Measurements from ENCODE around the gene PUM1. TPM values are rescaled to one million over a fixed set of nuclear protein-coding genes. Genes with fewer than 3 reads are reported as not detected.

Gene PUM1
- total RNA-seq, 2 donors from 2014 or later, result 80.3 to 120 TPM

DNA sequence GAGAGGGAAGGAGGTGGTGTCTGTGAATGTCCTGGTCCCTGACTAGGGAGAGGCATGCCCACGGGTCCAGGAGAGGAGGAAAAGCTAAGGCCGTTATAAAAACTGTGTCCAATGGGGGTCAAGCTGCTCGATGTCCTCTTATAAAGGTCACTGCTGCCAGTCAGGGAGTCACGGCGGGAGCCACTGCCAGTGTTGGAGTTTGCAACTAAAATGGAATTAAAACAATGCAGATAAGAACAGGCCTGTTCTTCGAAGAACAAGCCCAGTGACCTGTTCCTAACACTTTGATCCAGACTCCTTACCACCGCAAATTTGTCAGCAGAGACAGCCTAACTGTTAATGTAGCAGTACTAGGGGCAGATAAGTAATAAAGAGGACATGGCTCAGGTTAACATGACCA lies 100.8 kb downstream of the PUM1 start:
- DNase-seq (ENCODE audit: low spot score), result no peak
- H3K36me3 ChIP-seq, result peaks cover 0 to 6% of the 10 kb centered on the region in 2 donors
- TF ChIP-seq, protein P1, sequence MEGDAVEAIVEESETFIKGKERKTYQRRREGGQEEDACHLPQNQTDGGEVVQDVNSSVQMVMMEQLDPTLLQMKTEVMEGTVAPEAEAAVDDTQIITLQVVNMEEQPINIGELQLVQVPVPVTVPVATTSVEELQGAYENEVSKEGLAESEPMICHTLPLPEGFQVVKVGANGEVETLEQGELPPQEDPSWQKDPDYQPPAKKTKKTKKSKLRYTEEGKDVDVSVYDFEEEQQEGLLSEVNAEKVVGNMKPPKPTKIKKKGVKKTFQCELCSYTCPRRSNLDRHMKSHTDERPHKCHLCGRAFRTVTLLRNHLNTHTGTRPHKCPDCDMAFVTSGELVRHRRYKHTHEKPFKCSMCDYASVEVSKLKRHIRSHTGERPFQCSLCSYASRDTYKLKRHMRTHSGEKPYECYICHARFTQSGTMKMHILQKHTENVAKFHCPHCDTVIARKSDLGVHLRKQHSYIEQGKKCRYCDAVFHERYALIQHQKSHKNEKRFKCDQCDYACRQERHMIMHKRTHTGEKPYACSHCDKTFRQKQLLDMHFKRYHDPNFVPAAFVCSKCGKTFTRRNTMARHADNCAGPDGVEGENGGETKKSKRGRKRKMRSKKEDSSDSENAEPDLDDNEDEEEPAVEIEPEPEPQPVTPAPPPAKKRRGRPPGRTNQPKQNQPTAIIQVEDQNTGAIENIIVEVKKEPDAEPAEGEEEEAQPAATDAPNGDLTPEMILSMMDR (IDR thresholded peaks at IDR 0.05), result no peak
- TF ChIP-seq POLR2A (IDR thresholded peaks at IDR 0.05), result no peak
- TF ChIP-seq POLR2AphosphoS5 (IDR thresholded peaks at IDR 0.05), result no peak

DNA sequence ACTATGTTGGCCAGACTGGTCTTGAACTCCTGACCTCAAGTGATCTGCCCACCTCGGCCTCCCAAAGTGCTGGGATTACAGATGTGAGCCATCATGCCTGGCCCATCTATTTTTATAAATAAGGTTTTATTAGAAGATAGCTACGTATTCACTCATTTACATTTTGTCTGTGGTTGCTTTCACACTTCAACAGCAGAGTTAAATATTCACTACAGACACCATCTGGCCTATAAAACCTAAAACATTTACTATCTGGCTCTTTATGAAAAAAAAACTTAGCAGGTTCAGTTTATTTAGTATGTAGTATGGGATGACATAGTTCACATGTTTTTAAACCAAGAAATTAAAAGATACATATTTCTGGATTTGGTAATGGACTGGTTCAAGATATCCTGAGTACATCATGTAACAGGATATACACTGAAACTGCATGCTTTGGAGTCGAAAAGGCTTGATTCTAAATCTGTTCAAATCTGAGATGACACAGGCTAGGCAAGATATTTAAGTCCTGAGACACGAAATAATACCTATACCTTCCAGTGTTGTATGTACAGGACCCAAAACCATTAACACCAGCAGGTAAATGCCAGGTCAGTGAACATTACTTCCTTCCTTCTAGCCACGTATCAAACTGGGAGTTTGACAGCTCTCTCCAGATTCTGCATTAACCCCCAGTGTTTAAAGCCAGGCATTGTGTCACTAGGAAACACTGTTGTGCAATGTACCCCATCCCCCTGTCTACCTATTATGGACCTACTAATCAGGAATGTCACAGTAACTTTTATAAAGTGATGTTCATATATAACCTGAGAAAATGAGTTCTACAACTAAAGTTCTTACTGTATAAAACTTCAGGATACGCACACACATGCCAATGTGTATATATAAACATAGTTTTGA lies 102.7 kb downstream of the PUM1 start:
- Histone ChIP-seq H3K27ac (no peak overlapping the region), H3K4me1 (replicated peaks) (no peaks in the 10 kb centered on the region), H3K27me3 (replicated peaks; ENCODE audit: insufficient read depth) (no peaks in the 10 kb centered on the region), H3K9me3 (no peaks in the 10 kb centered on the region), H3K4me3 (no peak overlapping the region), H3K36me3 (no peaks in the 10 kb centered on the region)
- TF ChIP-seq, protein P1 (IDR thresholded peaks at IDR 0.05), result no peak
- TF ChIP-seq POLR2A (IDR thresholded peaks at IDR 0.05) (no peak), POLR2AphosphoS5 (IDR thresholded peaks at IDR 0.05) (no peak)
- intact Hi-C loops (cut with DNase I), result no loop called here
- 60% methylated on average over 6 of the region's 6 CpGs for WGBS
- no peak for DNase-seq (ENCODE audit: low spot score)

More for the DNA sequence above, 100.8 kb downstream of the PUM1 start:
- H3K27ac ChIP-seq, result no peak overlapping the region
- H3K27me3 ChIP-seq (replicated peaks; ENCODE audit: insufficient read depth), result no peaks in the 10 kb centered on the region
- intact Hi-C loops (cut with DNase I), result no loop called here
- no peaks in the 10 kb centered on the region for H3K9me3 ChIP-seq
- no peaks in the 10 kb centered on the region for H3K4me1 ChIP-seq (replicated peaks)
- H3K4me3 ChIP-seq, result no peak overlapping the region
- 52% methylated on average over 7 of the region's 7 CpGs for WGBS

DNA sequence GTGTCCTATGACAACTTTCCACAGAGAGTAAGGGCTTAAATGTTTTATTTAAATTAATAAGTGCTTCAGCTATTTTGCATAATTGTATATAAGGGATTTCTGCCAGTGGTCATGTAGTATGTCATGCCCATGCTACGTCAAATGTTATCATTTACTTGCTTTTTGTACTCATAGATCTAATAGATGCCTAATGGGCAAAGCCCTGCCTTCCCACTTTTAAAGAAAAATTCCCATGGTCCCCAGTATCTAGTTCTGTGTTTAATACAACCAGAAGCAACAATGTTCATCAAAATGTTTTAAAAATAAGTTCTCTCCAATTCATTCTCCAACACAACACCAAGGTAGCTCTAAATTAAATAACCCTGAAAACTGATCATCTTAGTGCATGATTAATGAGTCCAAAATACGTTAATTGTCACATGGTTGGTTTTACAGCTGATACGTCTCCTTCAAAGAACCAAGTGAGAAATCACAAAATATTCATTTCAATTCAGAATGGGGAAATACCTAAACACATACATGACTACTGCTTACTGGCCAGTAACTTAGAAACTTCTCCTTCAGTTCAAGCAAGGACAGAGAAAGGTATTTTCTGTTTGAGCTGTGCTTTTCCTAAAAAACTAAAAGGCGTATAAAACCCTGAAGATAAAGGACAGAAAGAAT lies 107.8 kb downstream of the PUM1 start:
- no peaks in the 10 kb centered on the region for H3K9me3 ChIP-seq
- no peak overlapping the region for H3K4me3 ChIP-seq
- no peak overlapping the region for H3K27ac ChIP-seq
- H3K36me3 ChIP-seq, result no peaks in the 10 kb centered on the region
- TF ChIP-seq POLR2AphosphoS5 (IDR thresholded peaks at IDR 0.05), result no peak
- TF ChIP-seq POLR2A (IDR thresholded peaks at IDR 0.05), result no peak
- TF ChIP-seq, protein P1 (IDR thresholded peaks at IDR 0.05), result no peak
- no peak for DNase-seq (ENCODE audit: low spot score)
- H3K4me1 ChIP-seq (replicated peaks), result no peaks in the 10 kb centered on the region
- intact Hi-C loops (cut with DNase I), result no loop called here
- WGBS, result 90% methylated on average over 4 of the region's 4 CpGs
- no peaks in the 10 kb centered on the region for H3K27me3 ChIP-seq (replicated peaks; ENCODE audit: insufficient read depth)

DNA sequence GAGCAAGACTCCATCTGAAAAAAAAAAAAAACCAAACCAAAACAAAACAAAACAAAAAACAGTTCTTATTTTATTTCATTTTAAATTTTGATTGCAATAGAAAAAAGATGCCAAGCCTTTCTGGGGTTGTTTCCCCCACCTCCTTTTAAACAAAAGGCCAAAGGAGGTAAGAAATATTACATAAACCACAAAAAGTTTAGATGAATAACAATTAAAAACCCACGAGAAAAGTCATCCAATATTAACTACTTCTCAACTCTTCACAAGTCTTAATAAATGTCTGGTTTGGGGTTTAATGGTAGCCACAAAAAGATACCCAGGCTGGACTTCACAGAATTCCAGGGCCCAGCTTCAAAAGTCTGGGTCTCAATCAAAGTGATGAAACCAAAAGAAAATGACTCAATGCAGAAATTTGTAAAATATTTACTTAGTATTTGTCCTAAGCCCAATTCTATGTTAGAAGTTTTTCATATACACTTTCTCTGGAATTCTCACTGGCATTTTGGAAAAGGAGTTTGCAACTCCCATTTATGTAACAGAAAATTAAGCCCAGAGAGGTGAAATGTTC lies 110.0 kb downstream of the PUM1 start:
- no peak for DNase-seq (ENCODE audit: low spot score)
- TF ChIP-seq POLR2A (IDR thresholded peaks at IDR 0.05) (no peak), POLR2AphosphoS5 (IDR thresholded peaks at IDR 0.05) (no peak)
- TF ChIP-seq, protein P1 (IDR thresholded peaks at IDR 0.05), result no peak
- H3K4me3 ChIP-seq, result no peak overlapping the region
- H3K4me1 ChIP-seq (replicated peaks), result no peaks in the 10 kb centered on the region
- no peaks in the 10 kb centered on the region for H3K36me3 ChIP-seq
- no peaks in the 10 kb centered on the region for H3K9me3 ChIP-seq
- WGBS, result 24% methylated on average over 1 of the region's 1 CpG
- H3K27me3 ChIP-seq (replicated peaks; ENCODE audit: insufficient read depth), result no peaks in the 10 kb centered on the region
- intact Hi-C loops (cut with DNase I), result no loop called here
- H3K27ac ChIP-seq, result no peak overlapping the region

Data from prostate gland (tissue), 2 donors.